HG03520 (cell line): Measurements from ENCODE around the gene HIRA.
A peak's percentile ranks its signal among the peaks of the same experiment; 100 is the strongest.

ENCODE experiments used
- ATAC-seq: cut with Tn5 transposase; IDR thresholded peaks from one replicate; pipeline ENCODE4 v1.9.1; 2021; ENCODE audit warnings: mild to moderate bottlenecking, moderate library complexity; ENCODE audit not compliant: unreplicated experiment

Gene HIRA

GRCh38 chr22:19464546-19464945 lies 33.0 kb upstream of the HIRA start:
- ATAC-seq = no peak

- ATAC-seq = no peak
Observed at GRCh38 chr22:19463491-19464469, 32.2 kb upstream of the HIRA start.

- ATAC-seq = no peak
Observed at GRCh38 chr22:19463008-19463407, 31.5 kb upstream of the HIRA start.

GRCh38 chr22:19461506-19461905 lies 30.0 kb upstream of the HIRA start:
- no peak for ATAC-seq

GRCh38 chr22:19460036-19460435 lies 28.5 kb upstream of the HIRA start:
- ATAC-seq = no peak

GRCh38 chr22:19457828-19458428 lies 26.4 kb upstream of the HIRA start:
- ATAC-seq = no peak

- no peak for ATAC-seq
Observed at GRCh38 chr22:19456541-19456940, 25.0 kb upstream of the HIRA start.

GRCh38 chr22:19455585-19456370 lies 24.2 kb upstream of the HIRA start:
- no peak for ATAC-seq

- ATAC-seq = no peak
Observed at GRCh38 chr22:19455033-19455432, 23.5 kb upstream of the HIRA start.

GRCh38 chr22:19454156-19454555 lies 22.6 kb upstream of the HIRA start:
- ATAC-seq = no peak

GRCh38 chr22:19453718-19454117 lies 22.2 kb upstream of the HIRA start:
- ATAC-seq = no peak

GRCh38 chr22:19451570-19451969 lies 20.0 kb upstream of the HIRA start:
- ATAC-seq = no peak

GRCh38 chr22:19450363-19451175 lies 19.0 kb upstream of the HIRA start:
- ATAC-seq = no peak

- no peak for ATAC-seq
Observed at GRCh38 chr22:19449422-19449767, 17.9 kb upstream of the HIRA start.

- no peak for ATAC-seq
Observed at GRCh38 chr22:19448739-19449421, 17.3 kb upstream of the HIRA start.

GRCh38 chr22:19448076-19448607 lies 16.6 kb upstream of the HIRA start:
- ATAC-seq = peak; percentile 41

- peak; percentile 68 for ATAC-seq
Observed at GRCh38 chr22:19447330-19448075, 16.0 kb upstream of the HIRA start, which contains the start of gene C22orf39. C22orf39 (minus strand) TSS chr22:19447711; CDS start chr22:19447688, 23 bp downstream.

- no peak for ATAC-seq
Observed at GRCh38 chr22:19446603-19447329, 15.2 kb upstream of the HIRA start.
